ENCODE results near the gene VSTM2B.
A peak's percentile ranks its signal among the peaks of the same experiment; 100 is the strongest.

The VSTM2B gene

GRCh38 chr19:29516358-29516725 lies 9.5 kb upstream of the VSTM2B start:
- DNase-seq, result no peak

- no peak for DNase-seq
These were observed 8.9 kb upstream of the VSTM2B start for GRCh38 chr19:29516821-29517395.

GRCh38 chr19:29517412-29517811 lies 8.4 kb upstream of the VSTM2B start:
- DNase-seq, result peak; percentile 3

- no peak for DNase-seq
These were observed 7.8 kb upstream of the VSTM2B start for GRCh38 chr19:29517946-29518345.

- no peak for DNase-seq
These were observed 6.6 kb upstream of the VSTM2B start for GRCh38 chr19:29519146-29519545.

GRCh38 chr19:29519931-29520330 lies 5.9 kb upstream of the VSTM2B start:
- no peak for DNase-seq

GRCh38 chr19:29520390-29520789 lies 5.4 kb upstream of the VSTM2B start:
- no peak for DNase-seq

- no peak for DNase-seq
These were observed 4.3 kb upstream of the VSTM2B start for GRCh38 chr19:29521291-29522075.

GRCh38 chr19:29523568-29523967 lies 2.2 kb upstream of the VSTM2B start:
- no peak for DNase-seq

GRCh38 chr19:29524201-29524911 lies 1.4 kb upstream of the VSTM2B start:
- DNase-seq, result no peak

GRCh38 chr19:29524912-29525831 lies 622 bp upstream of the VSTM2B start:
- DNase-seq, result no peak

- no peak for DNase-seq
These were observed 1.1 kb downstream of the VSTM2B start for GRCh38 chr19:29526730-29527499.

GRCh38 chr19:29527500-29528328 lies 1.9 kb downstream of the VSTM2B start:
- no peak for DNase-seq

GRCh38 chr19:29528350-29528945 lies 2.7 kb downstream of the VSTM2B start:
- no peak for DNase-seq

GRCh38 chr19:29528946-29529645 lies 3.3 kb downstream of the VSTM2B start:
- DNase-seq, result no peak

GRCh38 chr19:29529646-29530539 lies 4.1 kb downstream of the VSTM2B start:
- DNase-seq, result no peak

- DNase-seq, result no peak
These were observed 5.0 kb downstream of the VSTM2B start for GRCh38 chr19:29530540-29531457.

- DNase-seq, result no peak
These were observed 5.7 kb downstream of the VSTM2B start for GRCh38 chr19:29531458-29532025.

Data from NCI-H2029 (cell line).